ENCODE results near the gene OR2B3.

Gene OR2B3

DNA sequence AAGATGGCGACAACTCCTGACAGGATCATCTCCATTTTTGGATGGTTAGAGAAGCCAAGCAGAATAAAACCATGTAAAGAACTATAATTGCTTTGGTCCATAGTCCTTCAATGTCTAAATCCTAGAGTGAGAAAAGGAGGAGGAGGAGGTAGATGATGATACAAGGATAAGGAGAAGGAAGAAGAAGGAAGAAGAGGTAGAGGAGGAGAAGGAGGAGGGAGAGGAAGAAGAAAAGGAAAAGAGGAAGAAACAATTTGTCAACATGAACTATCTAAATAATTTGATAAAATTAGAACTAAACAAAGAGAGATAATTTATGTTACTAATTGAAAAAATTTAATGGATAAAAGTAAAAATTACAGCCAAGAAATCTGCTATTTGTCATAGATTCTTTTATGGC, 42.0 kb downstream of the OR2B3 start, which contains the start of gene OR2W1:
Gene OR2W1, minus strand, starts transcription at position 101 of the 400 bp plus-strand sequence. Its CDS starts 0 bp downstream, at position 101.
- no peak for TF ChIP-seq GATA3 (IDR thresholded peaks at IDR 0.05; ENCODE audit: low read depth, low read length)
- TF ChIP-seq GATA2 (IDR thresholded peaks at IDR 0.05; ENCODE audit: low read depth, low read length), result no peak

All from SH-SY5Y (cell line).